Naive thymus-derived CD4-positive, alpha-beta T cell (primary cell): ENCODE results near the gene OTOS. TPM values are rescaled to one million over a fixed set of nuclear protein-coding genes. Genes with fewer than 3 reads are reported as not detected.

Experiments used
- ATAC-seq: fragments of 150-1000 bp; cut with Tn5 transposase; 2 replicates; pipeline ENCODE4 v1.10.0; 2021; ENCODE audit warnings: mild to moderate bottlenecking, moderate library complexity
- CTCF ChIA-PET: fragments of 350-600 bp; sonication (Branson Sonifier 250); formaldehyde crosslinking; loops from one replicate; lab custom pipeline; 2021; ENCODE audit warnings: antibody characterized with exemption; lab: Charles Lee
- POLR2A ChIA-PET: fragments of 350-600 bp; sonication (Branson Sonifier 250); formaldehyde crosslinking; loops from one replicate; lab custom pipeline; 2021; ENCODE audit warnings: antibody characterized with exemption, inconsistent platforms; lab: Charles Lee
- DNase-seq, 9 donors: peaks; one replicate each; pipeline versions ENCODE4 v3.0.0 to v3.0.0-alpha.2; 2020 to 2022; ENCODE audit warnings: mixed read lengths in 1 of 9
- H3K27ac ChIP-seq: one replicate; pipeline ENCODE4 v1.7.0; 2013; ENCODE audit warnings: mild to moderate bottlenecking, low read depth, low read length, moderate library complexity
- H3K27me3 ChIP-seq, 2 donors: one replicate each; pipeline ENCODE4 v1.7.0; 2013; ENCODE audit warnings: low read length in 2 of 2, mild to moderate bottlenecking in 2 of 2, moderate library complexity in 2 of 2; ENCODE audit not compliant: control insufficient read depth in 2 of 2, insufficient read depth in 2 of 2
- H3K36me3 ChIP-seq, 3 experiments: 1 replicate in 2 of 3; 2 replicates in 1 of 3; pipeline ENCODE4 v1.7.0; 2013; ENCODE audit warnings: low read length in 3 of 3, mild to moderate bottlenecking in 3 of 3, moderate library complexity in 1 of 3; ENCODE audit not compliant: insufficient read depth in 3 of 3, control insufficient read depth in 2 of 3
- H3K4me1 ChIP-seq, 2 donors: one replicate each; pipeline ENCODE4 v1.7.0; 2013; ENCODE audit warnings: low read length in 2 of 2, mild to moderate bottlenecking in 2 of 2, moderate library complexity in 1 of 2; ENCODE audit not compliant: control insufficient read depth in 2 of 2, insufficient read depth in 2 of 2
- H3K4me3 ChIP-seq: 2 replicates; pipeline ENCODE4 v1.7.0; 2013; ENCODE audit warnings: mild to moderate bottlenecking, low read length
- H3K9me3 ChIP-seq, 3 experiments: 1 replicate in 2 of 3; 2 replicates in 1 of 3; pipeline ENCODE4 v1.7.0; 2013; ENCODE audit warnings: low read length in 3 of 3; ENCODE audit not compliant: control insufficient read depth in 2 of 3
- H3K27ac Mint-ChIP-seq, 9 donors: one replicate each; pipeline ENCODE4 v1.8.0; 2020 to 2022; ENCODE audit warnings: mixed read lengths in 9 of 9, mild to moderate bottlenecking in 8 of 9, moderate library complexity in 5 of 9, inconsistent platforms in 2 of 9
- H3K27me3 Mint-ChIP-seq, 5 donors: one replicate each; pipeline ENCODE4 v1.8.0; 2021 to 2022; ENCODE audit warnings: mixed read lengths in 5 of 5, mild to moderate bottlenecking in 1 of 5
- H3K36me3 Mint-ChIP-seq, 5 donors: one replicate each; pipeline ENCODE4 v1.8.0; 2020 to 2022; ENCODE audit warnings: mixed read lengths in 5 of 5, mild to moderate bottlenecking in 3 of 5, inconsistent platforms in 1 of 5
- H3K4me1 Mint-ChIP-seq, 7 donors: one replicate each; pipeline ENCODE4 v1.8.0; 2020 to 2022; ENCODE audit warnings: mixed read lengths in 7 of 7, mild to moderate bottlenecking in 3 of 7, inconsistent platforms in 1 of 7
- H3K4me3 Mint-ChIP-seq, 10 donors: one replicate each; pipeline ENCODE4 v1.8.0; 2020 to 2022; ENCODE audit warnings: mild to moderate bottlenecking in 10 of 10, mixed read lengths in 10 of 10, moderate library complexity in 6 of 10, inconsistent platforms in 2 of 10
- H3K9me3 Mint-ChIP-seq, 11 donors: one replicate each; pipeline ENCODE4 v1.8.0; 2020 to 2022; ENCODE audit warnings: mixed read lengths in 11 of 11, mild to moderate bottlenecking in 4 of 11, inconsistent platforms in 1 of 11, moderate library complexity in 1 of 11
- intact Hi-C, 2 donors: fragments of 100-400 bp; cut with micrococcal nuclease; formaldehyde crosslinking; loops; one replicate each; pipeline ENCODE4 v1.15.1; 2023
- polyA plus RNA-seq, 2 donors: library from polyadenylated mRNA; unstranded; fragments of 300-500 nt; fragmentation: Illumina TruSeq; gene quantifications; one replicate each; pipeline ENCODE4 v1.2.3, GENCODE V29; 2021
- total RNA-seq, 6 experiments: library from RNA in 5 of 6; stranded (reverse) in 5 of 6; gene quantifications; 1 replicate in 5 of 6; 2 replicates in 1 of 6; pipeline ENCODE4 v1.2.3 and lab custom pipeline; 2021 to 2026

The OTOS gene
- total and polyA plus RNA-seq, 7 experiments from 2014 or later: not detected

DNA sequence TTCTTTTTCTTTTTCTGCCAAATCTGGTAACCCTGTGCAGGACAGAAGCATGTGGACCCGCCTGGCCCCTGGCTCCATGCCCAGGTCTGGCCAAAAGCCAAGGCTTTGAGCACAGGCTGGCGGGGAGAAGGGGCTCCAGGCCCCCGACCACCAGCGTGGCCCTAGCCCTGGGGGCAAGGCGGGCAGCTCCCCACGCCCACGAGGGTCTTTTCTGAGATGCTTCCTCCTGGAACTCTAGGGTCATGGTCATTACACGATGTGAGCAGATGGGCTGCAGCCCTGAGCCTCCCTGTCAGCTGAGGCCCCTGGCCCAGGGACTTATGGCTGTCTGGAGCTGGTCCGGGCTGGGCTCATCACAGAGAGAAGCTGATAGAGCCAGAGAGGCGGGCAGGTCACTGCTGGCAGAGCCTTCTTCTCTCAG lies 5.7 kb upstream of the OTOS start:
- no peak for DNase-seq
- H3K27ac Mint-ChIP-seq: no peak overlapping the region
- no peak for ATAC-seq
- Histone ChIP-seq H3K4me1 (peaks cover 0 to 3% of the 10 kb centered on the region in 2 donors), H3K36me3 (no peaks in the 10 kb centered on the region), H3K27me3 (no peaks in the 10 kb centered on the region), H3K27ac (no peak overlapping the region), H3K9me3 (no peaks in the 10 kb centered on the region), H3K4me3 (no peak overlapping the region)
- peaks cover 0 to 13% (median 0%) of the 10 kb centered on the region in 11 donors for H3K9me3 Mint-ChIP-seq
- ChIA-PET CTCF (interaction anchor here (0.7 to 6.6 kb wide), 3 partner anchors 17 to 570 kb away, joined by 4 to 81 read pairs (median 4); no protein-coding TSS in a partner anchor), POLR2A (no interaction called here)
- H3K4me3 Mint-ChIP-seq: no peak overlapping the region
- peaks cover 0 to 3% (median 0%) of the 10 kb centered on the region in 5 donors for H3K36me3 Mint-ChIP-seq
- H3K27me3 Mint-ChIP-seq: peaks cover 0 to 17% (median 3%) of the 10 kb centered on the region in 5 donors
- H3K4me1 Mint-ChIP-seq: peaks cover 0 to 2% (median 0%) of the 10 kb centered on the region in 7 donors
- intact Hi-C loops: loop anchor here (10.0 kb wide), 2 partner anchors 1421 to 1681 kb away; no protein-coding TSS in a partner anchor

DNA sequence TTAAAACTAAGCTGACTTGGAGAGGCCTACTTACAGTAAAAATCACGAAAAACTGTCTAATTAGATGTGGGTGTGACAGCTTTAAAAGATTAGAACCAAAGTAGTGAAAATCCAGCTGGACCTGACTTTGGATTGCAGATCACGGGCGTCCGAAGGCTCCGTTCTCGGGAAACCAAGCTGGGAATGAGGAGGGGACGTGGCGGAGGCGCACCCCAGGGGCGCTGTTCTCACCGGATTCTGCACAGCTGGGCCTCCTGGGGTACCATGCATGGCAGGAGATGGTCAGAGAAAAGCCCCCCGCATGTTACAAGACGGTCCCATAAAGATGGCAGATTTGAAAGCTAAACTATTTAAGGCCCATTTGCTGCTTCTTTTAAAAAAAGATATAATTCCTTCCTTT lies 5.0 kb upstream of the OTOS start:
- Mint-ChIP-seq H3K4me1 (peaks cover 0 to 2% (median 0%) of the 10 kb centered on the region in 7 donors), H3K27me3 (peaks cover 0 to 17% (median 3%) of the 10 kb centered on the region in 5 donors), H3K27ac (no peak overlapping the region), H3K4me3 (no peak overlapping the region), H3K9me3 (peaks cover 0 to 13% (median 0%) of the 10 kb centered on the region in 11 donors), H3K36me3 (peaks cover 0 to 3% (median 0%) of the 10 kb centered on the region in 5 donors)
- ChIA-PET POLR2A (no interaction called here), CTCF (interaction anchor here (0.7 to 6.6 kb wide), 3 partner anchors 16 to 1024 kb away, joined by 3 to 81 read pairs (median 4); no protein-coding TSS in a partner anchor)
- Histone ChIP-seq H3K4me1 (peaks cover 0 to 3% of the 10 kb centered on the region in 2 donors), H3K36me3 (no peaks in the 10 kb centered on the region), H3K9me3 (no peaks in the 10 kb centered on the region), H3K27me3 (no peaks in the 10 kb centered on the region), H3K4me3 (no peak overlapping the region), H3K27ac (no peak overlapping the region)
- ATAC-seq (no peak), DNase-seq (no peak)
- intact Hi-C loops: loop anchor here (10.0 kb wide), 2 partner anchors 1421 to 1681 kb away; no protein-coding TSS in a partner anchor

DNA sequence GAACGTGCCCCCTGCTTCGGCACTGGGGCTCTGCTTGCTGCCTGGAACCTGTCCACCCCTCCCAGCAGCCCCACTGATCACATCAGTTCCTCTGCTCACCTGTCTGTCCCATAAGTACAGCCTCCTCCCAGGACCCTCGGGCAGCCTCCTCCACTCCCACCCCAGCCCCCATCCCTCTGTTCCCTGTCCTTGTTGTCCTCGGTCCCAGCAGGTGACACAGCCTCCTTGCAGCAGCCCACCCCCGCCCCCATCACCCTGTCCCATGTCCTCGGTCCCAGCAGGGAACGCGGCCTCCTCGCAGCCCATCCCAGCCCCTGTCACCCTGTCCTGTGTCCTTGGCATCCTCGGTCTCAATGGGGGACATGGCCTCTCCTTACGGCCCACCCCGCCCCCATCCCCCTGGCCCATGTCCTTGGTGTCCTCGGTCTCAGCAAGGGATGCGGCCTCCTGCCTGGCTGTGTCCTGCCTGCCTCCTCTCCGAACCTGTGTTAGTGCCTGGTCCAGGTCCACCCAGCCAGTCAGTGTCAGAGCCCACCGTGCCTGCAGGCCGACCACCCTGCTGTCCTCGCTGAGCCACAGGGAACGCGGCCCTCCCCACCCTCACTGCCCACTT lies 4.3 kb upstream of the OTOS start:
- Mint-ChIP-seq H3K27ac (no peak overlapping the region), H3K4me3 (no peak overlapping the region), H3K27me3 (peaks cover 0 to 11% (median 3%) of the 10 kb centered on the region in 5 donors), H3K4me1 (peaks cover 0 to 2% (median 0%) of the 10 kb centered on the region in 7 donors), H3K9me3 (peaks cover 0 to 13% (median 0%) of the 10 kb centered on the region in 11 donors), H3K36me3 (peaks cover 0 to 3% (median 0%) of the 10 kb centered on the region in 5 donors)
- Histone ChIP-seq H3K27ac (no peak overlapping the region), H3K4me1 (peaks cover 0 to 3% of the 10 kb centered on the region in 2 donors), H3K4me3 (no peak overlapping the region), H3K36me3 (no peaks in the 10 kb centered on the region), H3K27me3 (no peaks in the 10 kb centered on the region), H3K9me3 (no peaks in the 10 kb centered on the region)
- intact Hi-C loops: loop anchor here (5.0 to 10.0 kb wide), 5 partner anchors 207 to 1772 kb away; no protein-coding TSS in a partner anchor
- ChIA-PET POLR2A (no interaction called here), CTCF (interaction anchor here (0.9 to 6.6 kb wide), 6 partner anchors 8 to 130 kb away, joined by 3 to 81 read pairs (median 4); no protein-coding TSS in a partner anchor)
- ATAC-seq (no peak), DNase-seq (no peak)

DNA sequence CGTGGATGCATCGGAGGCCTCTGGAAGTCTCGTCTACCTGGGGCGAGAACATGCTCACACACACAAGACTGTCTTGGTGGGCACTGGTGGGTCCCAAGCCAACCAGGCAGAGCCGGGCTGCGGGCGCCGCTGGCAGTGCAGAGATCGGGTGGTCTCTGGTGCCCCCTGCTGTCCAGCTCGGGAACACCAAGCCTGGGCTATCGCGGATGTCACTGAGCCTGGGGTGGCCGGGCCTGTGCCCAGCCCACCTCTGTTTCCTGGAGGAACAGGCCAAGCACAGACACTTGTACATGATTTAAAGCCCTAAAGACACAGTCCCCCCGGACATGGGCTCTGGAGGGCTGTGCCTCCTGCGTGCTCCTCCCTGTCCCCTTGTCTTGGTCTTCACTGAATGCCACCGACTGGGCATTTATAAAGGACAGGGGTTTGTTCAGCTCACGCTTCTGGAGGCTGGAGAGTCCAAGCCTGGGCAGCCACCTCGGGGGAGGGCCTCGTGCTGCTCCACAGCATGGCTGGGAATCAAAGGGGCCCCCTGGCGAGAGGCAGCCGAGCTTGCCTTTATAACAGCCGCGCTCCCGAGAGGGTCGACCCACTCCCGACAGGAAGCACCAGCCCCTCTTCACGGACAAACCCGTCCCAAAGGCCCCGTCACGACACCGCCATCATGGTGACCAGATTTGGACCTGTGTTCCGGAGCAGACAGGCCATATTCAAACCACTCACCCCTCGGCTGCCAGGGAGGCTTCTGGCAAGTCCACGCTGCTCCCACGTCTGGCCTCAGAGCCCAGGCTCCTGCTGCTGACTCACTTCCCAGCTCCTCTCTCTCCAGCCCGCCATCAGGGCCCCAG lies 3.6 kb upstream of the OTOS start:
- ChIA-PET POLR2A (interaction anchor here (1.4 kb wide), 1 partner anchor 83 kb away, joined by 4 read pairs; no protein-coding TSS in a partner anchor), CTCF (interaction anchor here (0.7 to 6.6 kb wide), 9 partner anchors 9 to 129 kb away, joined by 3 to 81 read pairs (median 4); no protein-coding TSS in a partner anchor)
- Histone ChIP-seq H3K9me3 (no peaks in the 10 kb centered on the region), H3K27ac (no peak overlapping the region), H3K27me3 (no peaks in the 10 kb centered on the region), H3K4me1 (peaks cover 0 to 3% of the 10 kb centered on the region in 2 donors), H3K4me3 (no peak overlapping the region), H3K36me3 (no peaks in the 10 kb centered on the region)
- Mint-ChIP-seq H3K36me3 (peaks cover 0 to 3% (median 0%) of the 10 kb centered on the region in 5 donors), H3K27ac (no peak overlapping the region), H3K27me3 (peaks cover 0 to 8% (median 3%) of the 10 kb centered on the region in 5 donors), H3K4me1 (peaks cover 0 to 2% (median 0%) of the 10 kb centered on the region in 7 donors), H3K9me3 (peaks cover 0 to 13% (median 0%) of the 10 kb centered on the region in 11 donors), H3K4me3 (peak overlapping the region in 1 of 10 donors; percentile 47)
- DNase-seq (peak; percentile 63 to 89 (median 77)), ATAC-seq (peak; percentile 92)
- intact Hi-C loops: loop anchor here (1.0 to 10.0 kb wide), 6 partner anchors 83 to 1772 kb away; no protein-coding TSS in a partner anchor

DNA sequence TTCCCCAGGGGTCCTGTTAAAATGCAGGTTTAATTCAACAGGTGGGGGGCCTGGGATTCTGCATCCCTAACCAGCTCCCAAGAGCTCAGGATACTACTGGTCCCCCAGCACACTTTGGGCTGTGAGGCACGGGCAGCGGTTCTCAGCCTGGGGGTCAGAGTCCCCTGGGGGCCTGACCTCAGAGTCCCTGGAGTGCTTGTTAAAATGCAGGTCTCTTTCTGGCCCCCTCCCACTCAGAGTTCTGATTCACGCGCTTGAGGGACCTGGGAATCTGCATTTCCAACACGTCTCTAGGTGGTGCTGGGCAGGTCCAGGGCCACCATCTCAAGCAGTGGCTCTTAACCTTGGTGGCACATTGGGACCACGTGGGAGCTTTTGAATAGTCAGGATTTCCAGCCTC lies 2.8 kb upstream of the OTOS start:
- ChIA-PET POLR2A (interaction anchor here (1.0 to 1.4 kb wide), 2 partner anchors 82 to 1112 kb away, joined by 3 to 4 read pairs; no protein-coding TSS in a partner anchor), CTCF (interaction anchor here (0.7 to 6.6 kb wide), 5 partner anchors 42 to 123 kb away, joined by 3 to 81 read pairs (median 6); no protein-coding TSS in a partner anchor)
- intact Hi-C loops: loop anchor here (1.0 to 10.0 kb wide), 6 partner anchors 82 to 1771 kb away; no protein-coding TSS in a partner anchor
- Histone ChIP-seq H3K4me3 (no peak overlapping the region), H3K9me3 (no peaks in the 10 kb centered on the region), H3K4me1 (peaks cover 0 to 3% of the 10 kb centered on the region in 2 donors), H3K27me3 (no peaks in the 10 kb centered on the region), H3K27ac (no peak overlapping the region), H3K36me3 (no peaks in the 10 kb centered on the region)
- no peak for ATAC-seq
- no peak for DNase-seq
- Mint-ChIP-seq H3K4me3 (no peak overlapping the region), H3K27me3 (peaks cover 0 to 4% (median under 1%) of the 10 kb centered on the region in 5 donors), H3K27ac (no peak overlapping the region), H3K4me1 (peaks cover 0 to 2% (median 0%) of the 10 kb centered on the region in 7 donors), H3K36me3 (peaks cover 0 to 3% (median 0%) of the 10 kb centered on the region in 5 donors), H3K9me3 (peaks cover 0 to 13% (median 0%) of the 10 kb centered on the region in 11 donors)
